Stimulated activated naive CD8-positive, alpha-beta T cell treated with anti-CD3 and anti-CD28 coated beads, Interleukin-15, Interleukin-2, amounts not matched to agents 100 ng/mL and 50 ng/mL, for 24 hours (primary cell): ENCODE data around the gene NCR1.
"Not testable (repeated sequence)": the region's sequence is repeated elsewhere in the genome, so short reads cannot be mapped to it uniquely, and the experiment has no call there.

Experiments used
- H3K27ac Mint-ChIP-seq: one replicate; pipeline ENCODE4 v1.8.0; 2021; ENCODE audit warnings: mild to moderate bottlenecking, mixed read lengths
- H3K27me3 Mint-ChIP-seq: one replicate; pipeline ENCODE4 v1.8.0; 2021; ENCODE audit warnings: mixed read lengths
- H3K36me3 Mint-ChIP-seq: one replicate; pipeline ENCODE4 v1.8.0; 2021; ENCODE audit warnings: low read depth, mixed read lengths
- H3K4me1 Mint-ChIP-seq: one replicate; pipeline ENCODE4 v1.8.0; 2021; ENCODE audit warnings: low read depth, mixed read lengths
- H3K4me3 Mint-ChIP-seq: one replicate; pipeline ENCODE4 v1.8.0; 2021; ENCODE audit warnings: mild to moderate bottlenecking, mixed read lengths
- H3K9me3 Mint-ChIP-seq: one replicate; pipeline ENCODE4 v1.8.0; 2021; ENCODE audit warnings: mixed read lengths

The NCR1 gene

DNA sequence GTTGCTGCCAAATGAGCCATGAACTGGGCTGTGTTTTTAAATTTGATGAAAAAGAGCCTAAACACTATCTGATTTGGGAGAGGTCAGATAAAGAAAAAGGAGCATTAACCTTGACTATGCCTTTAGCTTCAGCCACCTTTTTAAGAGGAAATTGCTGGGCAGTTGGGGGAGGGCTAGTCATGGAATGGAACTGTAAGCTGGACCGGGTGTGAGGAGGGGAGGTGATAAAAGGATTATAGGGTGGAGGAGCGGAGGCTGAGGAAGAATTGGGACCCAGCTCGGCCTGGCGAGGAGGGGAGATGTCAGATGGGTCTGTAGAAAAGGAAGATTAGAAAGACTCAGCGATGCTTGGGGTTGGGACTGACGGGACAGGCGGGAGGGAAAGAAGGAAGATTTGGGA is 7.3 kb upstream of the NCR1 start:
- not testable (repeated sequence) for H3K36me3 Mint-ChIP-seq, H3K9me3 Mint-ChIP-seq, H3K4me1 Mint-ChIP-seq, H3K4me3 Mint-ChIP-seq, H3K27ac Mint-ChIP-seq, H3K27me3 Mint-ChIP-seq

DNA sequence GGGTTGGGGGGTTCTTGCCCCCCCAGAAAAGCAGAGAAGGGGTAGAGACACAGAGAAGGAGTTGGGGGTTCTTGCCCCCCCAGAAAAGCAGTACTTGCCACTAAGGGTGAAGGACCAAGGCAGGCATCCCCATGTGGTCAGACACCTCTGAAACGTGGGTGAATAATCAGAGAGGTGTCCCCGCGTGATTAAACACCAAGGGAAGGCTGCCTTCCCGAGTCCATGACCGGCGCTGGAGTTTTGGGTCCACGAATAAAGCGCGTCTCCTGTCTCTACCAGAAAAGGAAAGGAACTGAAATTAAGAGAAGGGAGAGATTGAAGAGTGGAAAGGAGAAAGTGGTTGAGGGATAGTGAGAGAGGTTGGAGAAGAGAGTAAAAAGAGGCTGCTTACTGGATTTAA is 6.3 kb upstream of the NCR1 start:
- not testable (repeated sequence) for H3K27ac Mint-ChIP-seq, H3K4me3 Mint-ChIP-seq, H3K27me3 Mint-ChIP-seq, H3K36me3 Mint-ChIP-seq, H3K4me1 Mint-ChIP-seq, H3K9me3 Mint-ChIP-seq

DNA sequence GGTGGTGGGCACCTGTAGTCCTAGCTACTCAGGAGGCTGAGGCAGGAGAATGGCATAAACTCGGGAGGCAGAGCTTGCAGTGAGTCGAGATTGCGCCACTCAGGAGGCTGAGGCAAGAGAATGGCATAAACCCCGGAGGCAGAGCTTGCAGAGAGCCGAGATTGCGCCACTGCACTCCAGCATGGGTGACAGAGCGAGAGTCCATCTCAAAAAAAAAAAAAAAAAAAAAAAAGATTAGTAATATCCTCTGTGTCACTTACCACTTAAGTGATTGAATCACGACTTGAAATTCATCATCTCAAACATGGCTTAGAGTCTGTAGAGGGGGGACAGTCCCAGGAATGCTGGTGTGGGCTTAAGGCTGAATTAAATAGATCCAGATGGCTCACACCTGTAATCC is 4.8 kb upstream of the NCR1 start:
- H3K4me1 Mint-ChIP-seq, H3K27ac Mint-ChIP-seq, H3K9me3 Mint-ChIP-seq, H3K36me3 Mint-ChIP-seq, H3K4me3 Mint-ChIP-seq: not testable (repeated sequence)
- peaks cover 11% of the 10 kb centered on the region for H3K27me3 Mint-ChIP-seq

- H3K36me3 Mint-ChIP-seq: no peaks in the 10 kb centered on the region
- no peaks in the 10 kb centered on the region for H3K9me3 Mint-ChIP-seq
- peaks cover 11% of the 10 kb centered on the region for H3K27me3 Mint-ChIP-seq
- H3K4me3 Mint-ChIP-seq: no peak overlapping the region
- no peak overlapping the region for H3K27ac Mint-ChIP-seq
- H3K4me1 Mint-ChIP-seq: peaks cover 2% of the 10 kb centered on the region
These were observed 3.9 kb upstream of the NCR1 start for GRCh38 chr19:54902061-54902460.

GRCh38 chr19:54903303-54903702 is 2.6 kb upstream of the NCR1 start:
- H3K27me3 Mint-ChIP-seq: peaks cover 7% of the 10 kb centered on the region
- H3K27ac Mint-ChIP-seq: no peak overlapping the region
- H3K4me1 Mint-ChIP-seq: peaks cover 2% of the 10 kb centered on the region
- no peaks in the 10 kb centered on the region for H3K9me3 Mint-ChIP-seq
- no peaks in the 10 kb centered on the region for H3K36me3 Mint-ChIP-seq
- no peak overlapping the region for H3K4me3 Mint-ChIP-seq

DNA sequence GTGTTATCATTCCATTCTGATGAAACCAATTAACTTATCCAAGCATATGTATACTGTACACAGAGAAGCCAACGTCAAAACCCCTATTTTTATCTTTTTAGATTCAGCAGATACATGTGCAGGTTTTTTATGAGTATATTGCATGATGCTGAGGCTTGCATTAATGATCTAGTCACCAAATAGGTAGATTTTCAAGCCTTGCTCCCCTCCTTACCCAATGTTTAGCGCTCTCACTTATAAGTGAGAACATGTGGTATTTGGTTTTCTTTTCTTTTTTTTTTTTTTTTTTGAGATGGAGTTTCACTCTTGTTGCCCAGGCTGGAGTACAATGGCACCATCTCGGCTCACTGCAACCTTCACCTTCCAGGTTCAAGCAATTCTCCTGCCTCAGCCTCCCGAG is 1.7 kb upstream of the NCR1 start:
- not testable (repeated sequence) for H3K4me1 Mint-ChIP-seq, H3K27ac Mint-ChIP-seq

GRCh38 chr19:54905421-54905802 is 536 bp upstream of the NCR1 start:
- peaks cover 3% of the 10 kb centered on the region for H3K27me3 Mint-ChIP-seq
- H3K4me3 Mint-ChIP-seq: no peak overlapping the region
- no peak overlapping the region for H3K27ac Mint-ChIP-seq
- peaks cover 2% of the 10 kb centered on the region for H3K4me1 Mint-ChIP-seq
- no peaks in the 10 kb centered on the region for H3K36me3 Mint-ChIP-seq
- H3K9me3 Mint-ChIP-seq: no peaks in the 10 kb centered on the region

More for the DNA sequence above, 1.7 kb upstream of the NCR1 start:
- not testable (repeated sequence) for H3K36me3 Mint-ChIP-seq, H3K27me3 Mint-ChIP-seq, H3K4me3 Mint-ChIP-seq, H3K9me3 Mint-ChIP-seq

GRCh38 chr19:54906819-54907218 is 871 bp downstream of the NCR1 start:
- Mint-ChIP-seq H3K27me3 (peaks cover 8% of the 10 kb centered on the region), H3K4me3 (peak overlapping the region; percentile 17), H3K27ac (no peak overlapping the region), H3K9me3 (no peaks in the 10 kb centered on the region), H3K4me1 (peaks cover 2% of the 10 kb centered on the region), H3K36me3 (no peaks in the 10 kb centered on the region)

GRCh38 chr19:54907899-54908298 is 2.0 kb downstream of the NCR1 start:
- H3K36me3 Mint-ChIP-seq, H3K4me1 Mint-ChIP-seq, H3K4me3 Mint-ChIP-seq, H3K27ac Mint-ChIP-seq, H3K9me3 Mint-ChIP-seq: not testable (repeated sequence)
- H3K27me3 Mint-ChIP-seq: peaks cover 11% of the 10 kb centered on the region

- H3K36me3 Mint-ChIP-seq: no peaks in the 10 kb centered on the region
- no peak overlapping the region for H3K27ac Mint-ChIP-seq
- H3K9me3 Mint-ChIP-seq: no peaks in the 10 kb centered on the region
- peaks cover 14% of the 10 kb centered on the region for H3K27me3 Mint-ChIP-seq
- H3K4me3 Mint-ChIP-seq: no peak overlapping the region
- peaks cover 3% of the 10 kb centered on the region for H3K4me1 Mint-ChIP-seq
These were observed 10.9 kb downstream of the NCR1 start for GRCh38 chr19:54916822-54917221.

DNA sequence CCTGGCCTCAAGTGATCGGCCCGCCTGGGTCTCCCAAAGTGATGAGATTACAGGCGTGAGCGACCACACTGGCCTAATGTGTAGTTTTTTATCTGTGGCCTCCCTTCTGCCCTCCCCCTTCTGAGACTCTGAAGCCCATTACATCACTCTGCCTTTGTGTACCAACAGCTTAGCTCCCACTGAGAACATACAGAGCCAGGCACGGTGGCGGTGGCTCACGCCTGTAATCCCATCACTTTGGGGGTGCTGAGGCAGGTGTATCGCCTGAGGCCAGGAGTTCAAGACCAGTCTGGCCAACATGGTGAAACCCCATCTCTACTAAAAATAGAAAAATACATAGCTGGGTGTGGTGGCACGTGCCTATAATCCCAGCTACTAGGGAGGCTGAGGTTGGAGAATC is 12.6 kb downstream of the NCR1 start:
- Mint-ChIP-seq H3K4me1 (peaks cover 3% of the 10 kb centered on the region), H3K27me3 (peaks cover 11% of the 10 kb centered on the region), H3K4me3 (no peak overlapping the region), H3K27ac (no peak overlapping the region), H3K36me3 (no peaks in the 10 kb centered on the region), H3K9me3 (no peaks in the 10 kb centered on the region)

DNA sequence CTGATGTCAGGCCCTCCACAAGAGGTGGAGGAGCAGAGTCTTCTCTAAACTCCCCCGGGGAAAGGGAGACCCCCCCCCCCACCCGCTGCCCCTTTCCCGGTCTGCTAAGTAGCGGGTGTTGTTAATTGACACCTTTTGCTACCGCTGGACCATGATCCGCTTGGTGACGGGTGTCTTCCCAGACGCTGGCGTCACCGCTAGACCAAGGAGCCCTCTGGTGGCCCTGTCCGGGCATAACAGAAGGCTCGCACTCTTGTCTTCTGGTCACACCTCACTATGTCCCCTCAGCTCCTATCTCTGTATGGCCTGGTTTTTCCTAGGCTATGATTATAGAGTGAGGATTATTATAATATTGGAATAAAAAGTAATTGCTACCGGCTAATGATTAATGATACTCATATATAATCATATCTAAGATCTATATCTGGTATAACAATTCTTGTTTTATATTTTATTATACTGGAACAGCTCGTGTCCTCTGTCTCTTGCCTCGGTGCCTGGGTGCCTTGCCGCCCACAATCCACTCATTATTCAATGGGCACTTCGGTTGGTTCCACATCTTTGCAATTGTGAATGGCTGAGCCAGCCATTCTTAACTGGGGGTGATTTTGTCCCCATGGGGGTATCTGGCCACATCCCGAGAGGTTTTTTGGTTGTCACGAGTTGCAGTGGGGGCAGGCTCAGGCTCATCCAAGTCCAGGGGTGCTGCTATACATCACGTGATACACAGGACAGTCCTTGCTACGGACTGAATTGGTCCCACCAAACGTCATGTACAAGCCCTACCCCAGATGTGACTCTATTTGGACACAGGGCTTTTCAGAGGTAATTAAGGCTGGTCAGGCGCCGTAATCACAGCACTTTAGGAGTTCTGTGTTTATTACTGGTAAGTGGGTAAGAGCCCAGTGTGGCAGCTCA is 14.0 kb downstream of the NCR1 start:
- H3K36me3 Mint-ChIP-seq, H3K4me1 Mint-ChIP-seq, H3K27ac Mint-ChIP-seq, H3K9me3 Mint-ChIP-seq, H3K4me3 Mint-ChIP-seq: not testable (repeated sequence)
- peaks cover 11% of the 10 kb centered on the region for H3K27me3 Mint-ChIP-seq

DNA sequence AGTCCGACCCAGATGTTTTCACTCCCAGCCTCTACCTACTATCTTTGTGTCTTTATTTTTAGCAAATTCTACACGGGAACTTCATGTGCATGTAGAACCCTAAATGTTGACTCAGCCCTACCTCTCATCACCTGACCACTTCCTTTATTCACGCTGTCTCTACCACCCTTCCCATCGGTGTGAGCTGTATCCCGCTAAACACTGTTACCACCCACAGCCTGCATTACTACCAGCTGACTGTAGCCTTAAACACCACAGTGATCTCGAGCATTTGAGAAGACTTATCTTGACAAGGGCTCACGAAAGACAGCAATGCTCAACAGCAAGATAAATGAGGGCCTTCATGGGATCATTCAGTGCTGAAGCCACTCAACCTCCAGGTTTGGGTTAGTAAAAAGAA is 15.1 kb downstream of the NCR1 start:
- Mint-ChIP-seq H3K9me3 (peaks cover 4% of the 10 kb centered on the region), H3K4me3 (no peak overlapping the region), H3K4me1 (peaks cover 3% of the 10 kb centered on the region), H3K36me3 (no peaks in the 10 kb centered on the region), H3K27ac (no peak overlapping the region), H3K27me3 (peaks cover 11% of the 10 kb centered on the region)

DNA sequence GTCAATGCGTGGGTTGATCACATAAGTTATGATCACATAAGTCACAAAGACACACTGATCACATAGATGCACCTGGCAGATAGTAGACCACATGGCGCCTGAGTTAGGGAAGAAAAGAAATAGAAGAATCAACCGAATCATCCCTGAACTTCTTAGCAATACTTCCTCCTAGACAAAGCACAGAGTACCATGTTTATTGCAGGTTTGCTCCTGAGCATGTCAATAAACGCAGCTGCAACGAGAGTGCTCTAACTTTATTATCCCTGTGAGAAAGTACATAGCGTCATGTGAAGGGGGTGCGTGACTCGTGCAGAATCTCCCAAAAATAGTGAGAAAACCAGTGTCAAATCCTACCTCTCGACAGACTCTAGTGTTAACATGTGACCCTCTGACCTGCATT is 17.3 kb downstream of the NCR1 start:
- Mint-ChIP-seq H3K27ac (no peak overlapping the region), H3K4me3 (no peak overlapping the region), H3K36me3 (peaks cover 2% of the 10 kb centered on the region), H3K9me3 (peaks cover 7% of the 10 kb centered on the region), H3K27me3 (peaks cover 11% of the 10 kb centered on the region), H3K4me1 (peaks cover 3% of the 10 kb centered on the region)

GRCh38 chr19:54928299-54928698 is 22.4 kb downstream of the NCR1 start:
- Mint-ChIP-seq H3K27me3 (peaks cover 4% of the 10 kb centered on the region), H3K27ac (no peak overlapping the region), H3K4me3 (no peak overlapping the region), H3K9me3 (peaks cover 15% of the 10 kb centered on the region), H3K4me1 (no peaks in the 10 kb centered on the region), H3K36me3 (peaks cover 5% of the 10 kb centered on the region)

- H3K27ac Mint-ChIP-seq: no peak overlapping the region
- no peak overlapping the region for H3K4me3 Mint-ChIP-seq
- peaks cover 8% of the 10 kb centered on the region for H3K27me3 Mint-ChIP-seq
- no peaks in the 10 kb centered on the region for H3K36me3 Mint-ChIP-seq
- H3K9me3 Mint-ChIP-seq: no peaks in the 10 kb centered on the region
- peaks cover 3% of the 10 kb centered on the region for H3K4me1 Mint-ChIP-seq
These were observed 32.0 kb downstream of the NCR1 start for GRCh38 chr19:54937926-54938325.
